SH-SY5Y (cell line): Measurements from ENCODE around the gene SYP.

ENCODE experiments used
- GATA2 ChIP-seq: IDR thresholded peaks from 2 replicates; pipeline ENCODE4 v1.6.1; 2011; ENCODE audit warnings: mild to moderate bottlenecking, low read depth, low read length
- GATA3 ChIP-seq: IDR thresholded peaks from 2 replicates; pipeline ENCODE4 v1.6.1; 2011; ENCODE audit warnings: low read depth, mild to moderate bottlenecking, low read length, moderate library complexity

DNA sequence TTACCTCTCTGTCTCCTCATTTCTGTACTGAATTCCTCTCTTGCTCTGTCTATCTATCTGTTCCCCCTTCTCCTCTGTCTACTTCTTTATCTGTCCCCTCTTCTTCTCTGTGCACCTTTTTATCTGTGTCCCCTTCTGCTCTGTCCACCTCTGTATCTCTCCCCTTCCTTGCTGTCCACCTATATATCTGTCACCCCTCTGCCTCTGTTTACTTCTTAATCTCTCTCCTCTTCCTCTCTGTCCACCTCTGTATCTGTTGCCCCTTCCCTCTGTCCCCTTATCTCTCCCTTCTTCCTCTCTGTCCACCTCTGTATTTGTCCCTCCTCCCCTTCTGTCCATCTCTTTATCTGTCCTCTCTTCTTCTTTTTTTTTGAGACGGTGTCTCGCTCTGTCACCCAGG, 44.2 kb upstream of the SYP start:
- TF ChIP-seq GATA2 (no peak), GATA3 (no peak)
